ENCODE measurements around the gene FGF1. TPM values are rescaled to one million over a fixed set of nuclear protein-coding genes. Genes with fewer than 3 reads are reported as not detected.

Gene FGF1
- total RNA-seq, 2 experiments from 2014 or later = not detected

DNA sequence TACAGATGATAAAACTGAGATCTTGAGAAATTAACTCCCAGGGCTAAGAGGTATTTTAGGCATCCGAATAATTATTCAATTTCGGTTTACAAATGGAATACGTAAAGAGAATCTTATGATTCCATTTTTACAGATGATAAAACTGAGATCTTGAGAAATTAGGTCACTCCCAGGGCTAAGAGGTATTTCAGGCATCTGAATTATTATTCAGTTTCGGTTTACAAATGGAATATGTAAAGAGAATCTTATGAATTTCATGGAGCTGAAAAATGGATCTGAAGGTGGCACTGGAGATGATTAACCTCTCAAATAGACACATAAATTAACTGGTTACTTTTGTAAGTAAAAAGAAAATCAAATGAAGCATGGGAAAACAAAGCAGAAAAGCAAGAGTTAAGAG lies 44.2 kb downstream of the FGF1 start:
- peaks cover 29% of the 10 kb centered on the region for H3K27me3 Mint-ChIP-seq
- Histone ChIP-seq H3K27ac (ENCODE audit: low read depth in 1 of 2, low read length in 2 of 2) (no peak overlapping the region), H3K4me3 (ENCODE audit: low read length) (no peak overlapping the region), H3K27me3 (ENCODE audit: control insufficient read depth in 1 of 2, insufficient read depth in 2 of 2, low read length in 2 of 2) (peaks cover 0 to 2% of the 10 kb centered on the region in 2 experiments), H3K4me1 (ENCODE audit: insufficient read depth, low read length) (no peaks in the 10 kb centered on the region), H3K9me3 (ENCODE audit: control insufficient read depth in 1 of 2, insufficient read depth in 1 of 2, low read length in 2 of 2) (no peaks in the 10 kb centered on the region), H3K36me3 (ENCODE audit: insufficient read depth, low read length) (no peaks in the 10 kb centered on the region)
- POLR2A ChIA-PET = no interaction called here
- TF ChIP-seq, protein P1, sequence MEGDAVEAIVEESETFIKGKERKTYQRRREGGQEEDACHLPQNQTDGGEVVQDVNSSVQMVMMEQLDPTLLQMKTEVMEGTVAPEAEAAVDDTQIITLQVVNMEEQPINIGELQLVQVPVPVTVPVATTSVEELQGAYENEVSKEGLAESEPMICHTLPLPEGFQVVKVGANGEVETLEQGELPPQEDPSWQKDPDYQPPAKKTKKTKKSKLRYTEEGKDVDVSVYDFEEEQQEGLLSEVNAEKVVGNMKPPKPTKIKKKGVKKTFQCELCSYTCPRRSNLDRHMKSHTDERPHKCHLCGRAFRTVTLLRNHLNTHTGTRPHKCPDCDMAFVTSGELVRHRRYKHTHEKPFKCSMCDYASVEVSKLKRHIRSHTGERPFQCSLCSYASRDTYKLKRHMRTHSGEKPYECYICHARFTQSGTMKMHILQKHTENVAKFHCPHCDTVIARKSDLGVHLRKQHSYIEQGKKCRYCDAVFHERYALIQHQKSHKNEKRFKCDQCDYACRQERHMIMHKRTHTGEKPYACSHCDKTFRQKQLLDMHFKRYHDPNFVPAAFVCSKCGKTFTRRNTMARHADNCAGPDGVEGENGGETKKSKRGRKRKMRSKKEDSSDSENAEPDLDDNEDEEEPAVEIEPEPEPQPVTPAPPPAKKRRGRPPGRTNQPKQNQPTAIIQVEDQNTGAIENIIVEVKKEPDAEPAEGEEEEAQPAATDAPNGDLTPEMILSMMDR (IDR thresholded peaks at IDR 0.05) = no peak
- no peak for ATAC-seq (ENCODE audit: poor library complexity)
- no peak overlapping the region for H3K4me3 Mint-ChIP-seq
- no peak for DNase-seq
- no peaks in the 10 kb centered on the region for H3K36me3 Mint-ChIP-seq (ENCODE audit: low read depth)
- CTCF ChIA-PET = no interaction called here
- intact Hi-C loops (cut with DNase I, micrococcal nuclease) = no loop called here
- no peaks in the 10 kb centered on the region for H3K4me1 Mint-ChIP-seq (ENCODE audit: low read depth)
- H3K9me3 Mint-ChIP-seq = no peaks in the 10 kb centered on the region
- H3K27ac Mint-ChIP-seq = no peak overlapping the region

DNA sequence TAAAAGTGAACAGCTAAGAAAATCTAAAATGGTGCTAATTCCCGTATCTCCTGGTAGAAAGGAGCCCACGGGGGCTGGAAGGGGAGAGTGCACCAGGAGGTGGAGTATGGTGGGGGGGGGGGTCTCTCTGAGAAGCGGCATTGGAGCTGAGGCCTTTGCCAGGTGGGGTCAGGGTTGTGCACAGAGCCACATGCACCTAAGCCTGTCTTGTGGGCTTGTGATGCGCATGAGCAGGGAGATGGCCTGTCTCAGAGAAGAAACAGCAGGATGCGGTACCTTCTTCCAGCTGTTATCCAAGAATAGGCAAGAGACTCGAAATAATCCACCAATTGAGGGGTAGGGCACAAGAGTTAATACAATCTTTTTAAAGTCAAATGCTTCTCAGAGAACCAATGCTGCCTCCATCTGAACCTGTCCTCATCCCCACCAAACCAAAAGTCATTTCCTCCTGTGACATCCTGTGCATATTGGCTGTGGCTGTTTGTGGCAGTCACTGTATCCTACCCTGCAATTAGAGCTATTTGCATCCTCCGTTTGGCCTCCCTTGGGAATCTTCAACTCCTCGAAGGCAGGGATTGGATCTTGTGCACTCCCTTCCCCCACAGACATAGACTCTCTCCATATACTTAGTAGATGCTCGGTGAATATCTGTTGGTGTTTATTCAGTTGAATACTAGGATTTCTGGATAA lies 45.4 kb downstream of the FGF1 start:
- Histone ChIP-seq H3K27ac (ENCODE audit: low read depth in 1 of 2, low read length in 2 of 2) (no peak overlapping the region), H3K27me3 (ENCODE audit: control insufficient read depth in 1 of 2, insufficient read depth in 2 of 2, low read length in 2 of 2) (peaks cover 2 to 3% of the 10 kb centered on the region in 2 experiments), H3K4me1 (ENCODE audit: insufficient read depth, low read length) (no peaks in the 10 kb centered on the region), H3K9me3 (ENCODE audit: control insufficient read depth in 1 of 2, insufficient read depth in 1 of 2, low read length in 2 of 2) (no peaks in the 10 kb centered on the region), H3K36me3 (ENCODE audit: insufficient read depth, low read length) (no peaks in the 10 kb centered on the region), H3K4me3 (ENCODE audit: low read length) (no peak overlapping the region)
- ATAC-seq (ENCODE audit: poor library complexity) (no peak), DNase-seq (no peak)
- Mint-ChIP-seq H3K4me3 (no peak overlapping the region), H3K4me1 (ENCODE audit: low read depth) (no peaks in the 10 kb centered on the region), H3K27me3 (peaks cover 34% of the 10 kb centered on the region), H3K36me3 (ENCODE audit: low read depth) (no peaks in the 10 kb centered on the region), H3K27ac (no peak overlapping the region), H3K9me3 (no peaks in the 10 kb centered on the region)
- TF ChIP-seq, protein P1 (IDR thresholded peaks at IDR 0.05) = no peak
- ChIA-PET POLR2A (no interaction called here), CTCF (no interaction called here)
- intact Hi-C loops (cut with DNase I, micrococcal nuclease) = no loop called here

DNA sequence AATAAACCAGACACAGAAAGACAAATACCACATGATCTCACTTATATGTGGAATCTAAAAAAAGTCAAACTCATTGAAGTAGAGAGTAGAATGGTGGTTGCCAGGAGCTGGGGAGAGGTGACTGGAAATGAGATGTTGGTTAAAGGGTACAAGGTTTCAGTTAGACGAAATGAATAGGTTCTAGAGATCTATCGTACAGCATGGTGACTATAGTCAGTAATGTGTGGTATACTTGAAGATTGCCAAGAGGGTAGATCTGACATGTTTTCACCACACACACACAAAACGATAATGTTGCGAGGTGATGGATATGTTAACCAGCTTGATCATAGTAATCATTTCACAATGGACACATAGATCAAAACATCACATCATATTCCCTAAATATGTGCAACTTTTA lies 46.4 kb downstream of the FGF1 start:
- Histone ChIP-seq H3K36me3 (ENCODE audit: insufficient read depth, low read length) (no peaks in the 10 kb centered on the region), H3K4me3 (ENCODE audit: low read length) (no peak overlapping the region), H3K9me3 (ENCODE audit: control insufficient read depth in 1 of 2, insufficient read depth in 1 of 2, low read length in 2 of 2) (no peaks in the 10 kb centered on the region), H3K27ac (ENCODE audit: low read depth in 1 of 2, low read length in 2 of 2) (no peak overlapping the region), H3K27me3 (ENCODE audit: control insufficient read depth in 1 of 2, insufficient read depth in 2 of 2, low read length in 2 of 2) (peaks cover 0 to 6% of the 10 kb centered on the region in 2 experiments), H3K4me1 (ENCODE audit: insufficient read depth, low read length) (no peaks in the 10 kb centered on the region)
- peaks cover 30% of the 10 kb centered on the region for H3K27me3 Mint-ChIP-seq
- DNase-seq (no peak), ATAC-seq (ENCODE audit: poor library complexity) (no peak)
- TF ChIP-seq, protein P1 (IDR thresholded peaks at IDR 0.05) = no peak
- intact Hi-C loops (cut with DNase I, micrococcal nuclease) = no loop called here
- no peaks in the 10 kb centered on the region for H3K36me3 Mint-ChIP-seq (ENCODE audit: low read depth)
- H3K4me3 Mint-ChIP-seq = no peak overlapping the region
- POLR2A ChIA-PET = no interaction called here
- H3K9me3 Mint-ChIP-seq = no peaks in the 10 kb centered on the region
- H3K27ac Mint-ChIP-seq = no peak overlapping the region
- CTCF ChIA-PET = no interaction called here
- H3K4me1 Mint-ChIP-seq (ENCODE audit: low read depth) = no peaks in the 10 kb centered on the region
